CD4-positive, alpha-beta T cell (primary cell): ENCODE results near the gene SRSF7. TPM values are rescaled to one million over a fixed set of nuclear protein-coding genes. Genes with fewer than 3 reads are reported as not detected.

Experiments used
- ATAC-seq: fragments of 200-7000 bp; cut with Tn5 transposase; one replicate; pipeline ENCODE4 v1.10.0; 2022; ENCODE audit warnings: mild to moderate bottlenecking; ENCODE audit not compliant: poor library complexity
- CTCF ChIA-PET: fragments of 350-600 bp; sonication (Branson Sonifier 250); formaldehyde crosslinking; loops from one replicate; lab custom pipeline; 2021; ENCODE audit warnings: antibody characterized with exemption, inconsistent platforms; lab: Charles Lee
- POLR2A ChIA-PET: fragments of 350-600 bp; sonication (Branson Sonifier 250); formaldehyde crosslinking; loops from one replicate; lab custom pipeline; 2021; ENCODE audit warnings: antibody characterized with exemption, inconsistent platforms; lab: Charles Lee
- DNase-seq, 14 experiments: peaks; one replicate each; pipeline ENCODE4 v3.0.0-alpha.2; 2013 to 2020; ENCODE audit warnings: mixed read lengths in 2 of 14
- H3K27ac ChIP-seq, 2 donors: one replicate each; pipeline versions ENCODE4 v1.5.1 to v1.7.0; 2013; ENCODE audit warnings: low read length in 2 of 2, low read depth in 1 of 2, mild to moderate bottlenecking in 1 of 2
- H3K27me3 ChIP-seq, 2 experiments: 1 replicate in 1 of 2; 2 replicates in 1 of 2; pipeline versions ENCODE4 v1.6.1 to v1.7.0; 2013; ENCODE audit warnings: low read length in 2 of 2, control low read depth in 1 of 2, mild to moderate bottlenecking in 1 of 2, moderate library complexity in 1 of 2; ENCODE audit not compliant: insufficient read depth in 2 of 2, control insufficient read depth in 1 of 2
- H3K36me3 ChIP-seq: one replicate; pipeline ENCODE4 v1.6.1; 2013; ENCODE audit warnings: low read length, control low read depth; ENCODE audit not compliant: insufficient read depth
- H3K4me1 ChIP-seq: one replicate; pipeline ENCODE4 v1.6.1; 2013; ENCODE audit warnings: low read length, control low read depth; ENCODE audit not compliant: insufficient read depth
- H3K4me3 ChIP-seq: one replicate; pipeline ENCODE4 v1.5.1; 2013; ENCODE audit warnings: mild to moderate bottlenecking, low read length, moderate library complexity
- H3K9me3 ChIP-seq, 2 experiments: 1 replicate in 1 of 2; 2 replicates in 1 of 2; pipeline versions ENCODE4 v1.6.1 to v1.7.0; 2013; ENCODE audit warnings: low read length in 2 of 2, mild to moderate bottlenecking in 2 of 2, control low read depth in 1 of 2, moderate library complexity in 1 of 2; ENCODE audit not compliant: control insufficient read depth in 1 of 2, insufficient read depth in 1 of 2
- H3K27ac Mint-ChIP-seq: one replicate; pipeline ENCODE4 v1.8.0; 2020; ENCODE audit warnings: mixed read lengths
- H3K27me3 Mint-ChIP-seq: one replicate; pipeline ENCODE4 v1.8.0; 2021; ENCODE audit warnings: mixed read lengths
- H3K36me3 Mint-ChIP-seq: one replicate; pipeline ENCODE4 v1.8.0; 2021; ENCODE audit warnings: low read depth, mixed read lengths
- H3K4me1 Mint-ChIP-seq: one replicate; pipeline ENCODE4 v1.8.0; 2021; ENCODE audit warnings: low read depth, mixed read lengths
- H3K4me3 Mint-ChIP-seq: one replicate; pipeline ENCODE4 v1.8.0; 2020; ENCODE audit warnings: mild to moderate bottlenecking, mixed read lengths
- H3K9me3 Mint-ChIP-seq: one replicate; pipeline ENCODE4 v1.8.0; 2020; ENCODE audit warnings: mixed read lengths
- intact Hi-C, 2 experiments: fragments of 100-400 bp; cut with DNase I in 1 of 2; cut with micrococcal nuclease in 1 of 2; formaldehyde crosslinking; loops; one replicate each; pipeline versions ENCODE4 v1.15.1 to v1.9.0; 2023 to 2025; cut with DNase I, micrococcal nuclease
- total RNA-seq, 174 experiments: library from RNA in 2 of 174; stranded (reverse) in 2 of 174; gene quantifications; one replicate each; pipeline ENCODE4 v1.2.3 and lab custom pipeline; 2021 to 2026
- TF ChIP-seq, protein P1 (sequence below): fragments of 200-600 bp; IDR thresholded peaks from one replicate; pipeline ENCODE4 v1.8.0; 2022; ENCODE audit warnings: antibody characterized with exemption, mild to moderate bottlenecking

Gene SRSF7
- total RNA-seq, 2 experiments from 2014 or later: 550 to 557 TPM

DNA sequence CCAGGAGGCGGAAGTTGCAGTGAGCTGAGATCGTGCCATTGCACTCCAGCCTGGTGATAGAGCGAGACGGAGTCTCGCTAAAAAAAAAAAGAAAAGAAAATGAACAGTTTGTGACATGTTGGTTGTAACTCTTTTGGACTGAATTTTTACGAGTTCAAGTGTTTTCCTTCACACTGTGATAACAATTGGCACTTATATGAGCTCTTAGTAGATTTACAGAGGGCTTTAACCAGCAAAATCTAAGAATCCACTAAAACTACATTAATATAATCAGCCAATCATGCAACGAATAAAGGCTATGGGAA, 24.7 kb upstream of the SRSF7 start:
- no peak overlapping the region for H3K27ac ChIP-seq
- Mint-ChIP-seq H3K27ac (no peak overlapping the region), H3K4me1 (peaks cover 12% of the 10 kb centered on the region), H3K4me3 (peak overlapping the region; percentile 85), H3K36me3 (peaks cover 16% of the 10 kb centered on the region), H3K27me3 (peaks cover 19% of the 10 kb centered on the region), H3K9me3 (no peaks in the 10 kb centered on the region)
- intact Hi-C loops: loop anchor here in 1 of 2 experiments (2.0 to 10.0 kb wide), 4 partner anchors 23 to 1811 kb away; partner anchors contain the start of genes DHX57, MORN2, SOS1 and STRN
- ChIA-PET POLR2A (interaction anchor here (0.6 to 5.0 kb wide), 3 partner anchors 25 to 174 kb away, joined by 3 to 52 read pairs (median 5); partner anchors contain the start of gene SRSF7), CTCF (interaction anchor here (1.5 kb wide), 1 partner anchor 25 kb away, joined by 3 read pairs; the partner anchor contains the start of gene SRSF7)
- ATAC-seq: no peak
- no peaks in the 10 kb centered on the region for H3K27me3 ChIP-seq
- no peak for DNase-seq
- H3K9me3 ChIP-seq: no peaks in the 10 kb centered on the region
- H3K4me1 ChIP-seq: peaks cover 17% of the 10 kb centered on the region
- no peak overlapping the region for H3K4me3 ChIP-seq
- peaks cover 2% of the 10 kb centered on the region for H3K36me3 ChIP-seq
- TF ChIP-seq, protein P1, sequence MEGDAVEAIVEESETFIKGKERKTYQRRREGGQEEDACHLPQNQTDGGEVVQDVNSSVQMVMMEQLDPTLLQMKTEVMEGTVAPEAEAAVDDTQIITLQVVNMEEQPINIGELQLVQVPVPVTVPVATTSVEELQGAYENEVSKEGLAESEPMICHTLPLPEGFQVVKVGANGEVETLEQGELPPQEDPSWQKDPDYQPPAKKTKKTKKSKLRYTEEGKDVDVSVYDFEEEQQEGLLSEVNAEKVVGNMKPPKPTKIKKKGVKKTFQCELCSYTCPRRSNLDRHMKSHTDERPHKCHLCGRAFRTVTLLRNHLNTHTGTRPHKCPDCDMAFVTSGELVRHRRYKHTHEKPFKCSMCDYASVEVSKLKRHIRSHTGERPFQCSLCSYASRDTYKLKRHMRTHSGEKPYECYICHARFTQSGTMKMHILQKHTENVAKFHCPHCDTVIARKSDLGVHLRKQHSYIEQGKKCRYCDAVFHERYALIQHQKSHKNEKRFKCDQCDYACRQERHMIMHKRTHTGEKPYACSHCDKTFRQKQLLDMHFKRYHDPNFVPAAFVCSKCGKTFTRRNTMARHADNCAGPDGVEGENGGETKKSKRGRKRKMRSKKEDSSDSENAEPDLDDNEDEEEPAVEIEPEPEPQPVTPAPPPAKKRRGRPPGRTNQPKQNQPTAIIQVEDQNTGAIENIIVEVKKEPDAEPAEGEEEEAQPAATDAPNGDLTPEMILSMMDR: no peak

DNA sequence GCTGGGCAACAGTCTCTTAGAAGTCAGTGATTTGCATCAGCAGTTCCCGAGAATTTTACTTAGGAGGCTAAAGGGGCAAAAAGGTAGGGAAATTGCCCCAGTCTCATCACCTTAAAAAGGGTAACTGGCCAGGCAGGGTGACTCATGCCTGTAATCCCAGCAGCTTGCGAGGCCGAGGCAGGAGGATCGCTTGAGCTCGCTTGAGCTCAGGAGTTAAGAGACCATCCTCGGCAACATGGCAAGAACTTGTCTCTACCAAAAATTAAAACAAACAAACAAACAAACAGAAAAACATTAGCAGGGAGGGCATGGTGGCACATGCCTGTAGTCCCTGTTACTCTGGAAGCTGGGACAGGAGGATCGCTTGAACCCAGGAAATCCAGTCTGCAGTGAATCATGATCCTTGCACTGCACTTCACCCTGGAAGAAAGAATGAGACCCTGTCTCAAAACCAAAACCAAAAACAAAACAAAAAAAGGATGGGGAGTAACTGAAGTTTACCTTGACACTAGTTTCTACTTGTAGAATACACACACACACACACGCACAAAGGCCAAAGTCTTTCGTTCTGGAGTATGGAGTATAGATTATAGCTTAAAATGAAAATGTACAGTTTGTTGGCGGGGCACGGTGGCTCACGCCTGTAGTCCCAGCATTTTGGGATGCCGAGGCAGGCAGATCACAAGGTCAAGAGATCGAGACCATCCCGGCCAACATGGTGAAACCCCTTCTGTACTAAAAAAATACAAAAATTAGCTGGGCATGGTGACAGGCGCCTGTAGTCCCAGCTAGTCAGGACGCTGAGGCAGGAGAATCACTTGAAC, 24.1 kb upstream of the SRSF7 start:
- ATAC-seq (no peak), DNase-seq (no peak)
- Mint-ChIP-seq H3K4me1 (peaks cover 12% of the 10 kb centered on the region), H3K27me3 (peaks cover 19% of the 10 kb centered on the region), H3K9me3 (no peaks in the 10 kb centered on the region), H3K36me3 (peaks cover 11% of the 10 kb centered on the region), H3K27ac (no peak overlapping the region), H3K4me3 (peak overlapping the region; percentile 54)
- Histone ChIP-seq H3K4me3 (no peak overlapping the region), H3K27ac (no peak overlapping the region), H3K27me3 (no peaks in the 10 kb centered on the region), H3K9me3 (no peaks in the 10 kb centered on the region), H3K36me3 (no peaks in the 10 kb centered on the region), H3K4me1 (peaks cover 17% of the 10 kb centered on the region)
- intact Hi-C loops: loop anchor here in 1 of 2 experiments (5.0 to 10.0 kb wide), 3 partner anchors 102 to 1811 kb away; partner anchors contain the start of genes DHX57, MORN2, SOS1 and STRN
- TF ChIP-seq, protein P1: no peak
- ChIA-PET CTCF (interaction anchor here (1.5 kb wide), 1 partner anchor 25 kb away, joined by 3 read pairs; the partner anchor contains the start of gene SRSF7), POLR2A (interaction anchor here (0.8 to 5.0 kb wide), 2 partner anchors 24 to 173 kb away, joined by 3 to 52 read pairs; partner anchors contain the start of gene SRSF7)

- no peaks in the 10 kb centered on the region for H3K36me3 ChIP-seq
- DNase-seq: no peak
- TF ChIP-seq, protein P1: no peak
- no peak overlapping the region for H3K27ac ChIP-seq
- H3K4me3 Mint-ChIP-seq: no peak overlapping the region
- H3K9me3 ChIP-seq: no peaks in the 10 kb centered on the region
- ChIA-PET CTCF (no interaction called here), POLR2A (no interaction called here)
- H3K27me3 ChIP-seq: no peaks in the 10 kb centered on the region
- no peak overlapping the region for H3K4me3 ChIP-seq
- H3K9me3 Mint-ChIP-seq: no peaks in the 10 kb centered on the region
- H3K4me1 ChIP-seq: no peaks in the 10 kb centered on the region
- H3K36me3 Mint-ChIP-seq: no peaks in the 10 kb centered on the region
- no peak overlapping the region for H3K27ac Mint-ChIP-seq
- H3K27me3 Mint-ChIP-seq: peaks cover 16% of the 10 kb centered on the region
- intact Hi-C loops: loop anchor here in 1 of 2 experiments (10.0 kb wide), 2 partner anchors 353 to 1807 kb away; partner anchors contain the start of genes SOS1 and STRN
- ATAC-seq: no peak
- no peaks in the 10 kb centered on the region for H3K4me1 Mint-ChIP-seq
Observed at GRCh38 chr2:38771632-38772031, 20.5 kb upstream of the SRSF7 start.
